ENCODE measurements around the gene CD99L2. TPM values are rescaled to one million over a fixed set of nuclear protein-coding genes. Genes with fewer than 3 reads are reported as not detected.

CD99L2 gene
- total RNA-seq, 2 donors from 2014 or later: 11.6 to 17.6 TPM

GRCh38 chrX:150762258-150763165 is 136.0 kb downstream of the CD99L2 start:
- Mint-ChIP-seq H3K4me3 (no peak overlapping the region), H3K9me3 (no peaks in the 10 kb centered on the region), H3K36me3 (ENCODE audit: low read depth) (peaks cover 43% of the 10 kb centered on the region), H3K27me3 (no peaks in the 10 kb centered on the region), H3K27ac (no peak overlapping the region), H3K4me1 (no peaks in the 10 kb centered on the region)
- ATAC-seq (replicated peaks): no peak

GRCh38 chrX:150761819-150762216 is 136.7 kb downstream of the CD99L2 start:
- Mint-ChIP-seq H3K9me3 (no peaks in the 10 kb centered on the region), H3K27ac (no peak overlapping the region), H3K4me3 (no peak overlapping the region), H3K27me3 (no peaks in the 10 kb centered on the region), H3K36me3 (ENCODE audit: low read depth) (peaks cover 50% of the 10 kb centered on the region), H3K4me1 (no peaks in the 10 kb centered on the region)
- no peak for ATAC-seq (replicated peaks)

GRCh38 chrX:150761176-150761818 is 137.2 kb downstream of the CD99L2 start:
- H3K27ac Mint-ChIP-seq: no peak overlapping the region
- H3K36me3 Mint-ChIP-seq (ENCODE audit: low read depth): peaks cover 49% of the 10 kb centered on the region
- no peak overlapping the region for H3K4me3 Mint-ChIP-seq
- no peak for ATAC-seq (replicated peaks)
- no peaks in the 10 kb centered on the region for H3K9me3 Mint-ChIP-seq
- H3K27me3 Mint-ChIP-seq: no peaks in the 10 kb centered on the region
- no peaks in the 10 kb centered on the region for H3K4me1 Mint-ChIP-seq

GRCh38 chrX:150759568-150760416 is 138.7 kb downstream of the CD99L2 start:
- H3K27me3 Mint-ChIP-seq: no peaks in the 10 kb centered on the region
- H3K9me3 Mint-ChIP-seq: no peaks in the 10 kb centered on the region
- H3K4me1 Mint-ChIP-seq: no peaks in the 10 kb centered on the region
- no peak for ATAC-seq (replicated peaks)
- no peak overlapping the region for H3K27ac Mint-ChIP-seq
- no peak overlapping the region for H3K4me3 Mint-ChIP-seq
- H3K36me3 Mint-ChIP-seq (ENCODE audit: low read depth): peaks cover 54% of the 10 kb centered on the region

- no peak for ATAC-seq (replicated peaks)
- Mint-ChIP-seq H3K4me3 (no peak overlapping the region), H3K36me3 (ENCODE audit: low read depth) (peaks cover 63% of the 10 kb centered on the region), H3K27me3 (no peaks in the 10 kb centered on the region), H3K27ac (peak overlapping the region; percentile 43), H3K9me3 (no peaks in the 10 kb centered on the region), H3K4me1 (no peaks in the 10 kb centered on the region)
Observed at GRCh38 chrX:150757371-150757770, 141.1 kb downstream of the CD99L2 start.

GRCh38 chrX:150753968-150754367 is 144.5 kb downstream of the CD99L2 start:
- Mint-ChIP-seq H3K27ac (no peak overlapping the region), H3K9me3 (no peaks in the 10 kb centered on the region), H3K4me1 (no peaks in the 10 kb centered on the region), H3K36me3 (ENCODE audit: low read depth) (peaks cover 90% of the 10 kb centered on the region), H3K4me3 (no peak overlapping the region), H3K27me3 (no peaks in the 10 kb centered on the region)
- no peak for ATAC-seq (replicated peaks)

GRCh38 chrX:150753357-150753756 is 145.1 kb downstream of the CD99L2 start:
- H3K36me3 Mint-ChIP-seq (ENCODE audit: low read depth): peaks cover 89% of the 10 kb centered on the region
- no peak for ATAC-seq (replicated peaks)

GRCh38 chrX:150752124-150752523 is 146.3 kb downstream of the CD99L2 start:
- no peak overlapping the region for H3K27ac Mint-ChIP-seq
- ATAC-seq (replicated peaks): no peak
- H3K4me3 Mint-ChIP-seq: no peak overlapping the region
- H3K27me3 Mint-ChIP-seq: no peaks in the 10 kb centered on the region
- peaks cover 80% of the 10 kb centered on the region for H3K36me3 Mint-ChIP-seq (ENCODE audit: low read depth)
- H3K4me1 Mint-ChIP-seq: no peaks in the 10 kb centered on the region
- no peaks in the 10 kb centered on the region for H3K9me3 Mint-ChIP-seq

More at GRCh38 chrX:150753357-150753756, 145.1 kb downstream of the CD99L2 start:
- no peaks in the 10 kb centered on the region for H3K9me3 Mint-ChIP-seq
- no peaks in the 10 kb centered on the region for H3K4me1 Mint-ChIP-seq
- H3K27ac Mint-ChIP-seq: no peak overlapping the region
- H3K27me3 Mint-ChIP-seq: no peaks in the 10 kb centered on the region
- H3K4me3 Mint-ChIP-seq: no peak overlapping the region

GRCh38 chrX:150736475-150736874 is 162.0 kb downstream of the CD99L2 start:
- Mint-ChIP-seq H3K4me1 (peaks cover 36% of the 10 kb centered on the region), H3K27me3 (no peaks in the 10 kb centered on the region), H3K27ac (peak overlapping the region; percentile 28), H3K36me3 (ENCODE audit: low read depth) (peaks cover 95% of the 10 kb centered on the region), H3K9me3 (no peaks in the 10 kb centered on the region), H3K4me3 (peak overlapping the region; percentile 37)
- ATAC-seq (replicated peaks): no peak

GRCh38 chrX:150731795-150732194 is 166.7 kb downstream of the CD99L2 start:
- peaks cover 94% of the 10 kb centered on the region for H3K36me3 Mint-ChIP-seq (ENCODE audit: low read depth)
- peaks cover 34% of the 10 kb centered on the region for H3K4me1 Mint-ChIP-seq
- peak; percentile 98 for ATAC-seq (replicated peaks)
- H3K27me3 Mint-ChIP-seq: no peaks in the 10 kb centered on the region
- H3K27ac Mint-ChIP-seq: peak overlapping the region; percentile 84
- no peaks in the 10 kb centered on the region for H3K9me3 Mint-ChIP-seq
- H3K4me3 Mint-ChIP-seq: peak overlapping the region; percentile 52

GRCh38 chrX:150730719-150731118 is 167.7 kb downstream of the CD99L2 start:
- Mint-ChIP-seq H3K27ac (no peak overlapping the region), H3K4me1 (peaks cover 29% of the 10 kb centered on the region), H3K27me3 (no peaks in the 10 kb centered on the region), H3K9me3 (no peaks in the 10 kb centered on the region), H3K4me3 (no peak overlapping the region), H3K36me3 (ENCODE audit: low read depth) (peaks cover 88% of the 10 kb centered on the region)
- no peak for ATAC-seq (replicated peaks)

GRCh38 chrX:150729956-150730355 is 168.5 kb downstream of the CD99L2 start:
- Mint-ChIP-seq H3K27me3 (no peaks in the 10 kb centered on the region), H3K4me3 (no peak overlapping the region), H3K4me1 (peaks cover 22% of the 10 kb centered on the region), H3K36me3 (ENCODE audit: low read depth) (peaks cover 81% of the 10 kb centered on the region), H3K9me3 (no peaks in the 10 kb centered on the region), H3K27ac (no peak overlapping the region)
- ATAC-seq (replicated peaks): no peak

- Mint-ChIP-seq H3K4me1 (no peaks in the 10 kb centered on the region), H3K27me3 (no peaks in the 10 kb centered on the region), H3K36me3 (ENCODE audit: low read depth) (peaks cover 28% of the 10 kb centered on the region), H3K4me3 (no peak overlapping the region), H3K9me3 (no peaks in the 10 kb centered on the region), H3K27ac (no peak overlapping the region)
- no peak for ATAC-seq (replicated peaks)
Observed at GRCh38 chrX:150719621-150720020, 178.8 kb downstream of the CD99L2 start.
